Measurements from ENCODE around the gene AACS. TPM values are rescaled to one million over a fixed set of nuclear protein-coding genes. Genes with fewer than 3 reads are reported as not detected.

Gene AACS
- total and polyA plus RNA-seq, 10 of the 15 experiments (the other 5 are each of a cell fraction or from before 2014, with no cell fraction given): 10.1 to 34.0 (median 21.1) TPM

GRCh38 chr12:125068391-125068790, 3.2 kb downstream of the AACS start:
- no TSS peak for BruUV-seq (replicated peaks)
- ChIA-PET POLR2A (no interaction called here), SMC1A (ENCODE audit: uncharacterized antibody, unreplicated experiment) (no interaction called here), RAD21 (ENCODE audit: unreplicated experiment) (no interaction called here), CTCF (no interaction called here)
- peaks cover 16% of the 10 kb centered on the region for H3K79me2 ChIP-seq (ENCODE audit: control insufficient read depth, insufficient read depth, low read length)
- no peaks in the 10 kb centered on the region for H3K9me3 ChIP-seq (replicated peaks; ENCODE audit: control insufficient read depth, insufficient read depth, low read length)
- H3K27ac ChIP-seq (ENCODE audit: control insufficient read depth, insufficient read depth): no peak overlapping the region
- H2AFZ ChIP-seq (ENCODE audit: control insufficient read depth, low read depth, low read length): no peak overlapping the region
- no peaks in the 10 kb centered on the region; the same call in 1 of the 2 replicates for H3K4me1 ChIP-seq (ENCODE audit: control insufficient read depth, insufficient read depth, low read length)
- in situ Hi-C loops (cut with MboI) (no loop called here), intact Hi-C loops (cut with micrococcal nuclease; ENCODE audit: unreplicated experiment) (no loop called here)
- no peak overlapping the region for H3K4me3 ChIP-seq
- no peak for FAIRE-seq
- H3K9ac ChIP-seq (ENCODE audit: control insufficient read depth, insufficient read depth, low read length): no peak overlapping the region
- peaks cover 0 to 3% of the 10 kb centered on the region in 2 experiments; a peak in 1 of 4 replicates for H3K36me3 ChIP-seq (ENCODE audit: control insufficient read depth in 2 of 2, insufficient read depth in 2 of 2, low read length in 1 of 2)
- H3K4me2 ChIP-seq (ENCODE audit: control insufficient read depth, insufficient read depth): no peak overlapping the region
- no peak for ATAC-seq
- WGBS (ENCODE audit: insufficient coverage, insufficient replicate concordance, low lambda C conversion rate, missing lambda C conversion rate): 92% methylated on average over 6 of the region's 6 CpGs
- DNase-seq (ENCODE audit: low read depth, low spot score): no peak
- no peaks in the 10 kb centered on the region for H4K20me1 ChIP-seq (ENCODE audit: control insufficient read depth, insufficient read depth)
- H3K27me3 ChIP-seq (replicated peaks in 1 of 2; ENCODE audit: control insufficient read depth in 2 of 2, insufficient read depth in 2 of 2, low read length in 1 of 2): peaks cover 0 to under 1% of the 10 kb centered on the region in 2 experiments; a peak in 1 of 4 replicates
- TF ChIP-seq CBX5 (IDR thresholded peaks at IDR 0.05; ENCODE audit: low read depth): no peak
- no peak for TF ChIP-seq PBX3 (IDR thresholded peaks at IDR 0.05; ENCODE audit: insufficient replicate concordance, low read depth, low read length)
- TF ChIP-seq ZNF622 (IDR thresholded peaks at IDR 0.05): no peak
- TF ChIP-seq SMARCA5 (IDR thresholded peaks at IDR 0.05): no peak
- TF ChIP-seq, protein P1, sequence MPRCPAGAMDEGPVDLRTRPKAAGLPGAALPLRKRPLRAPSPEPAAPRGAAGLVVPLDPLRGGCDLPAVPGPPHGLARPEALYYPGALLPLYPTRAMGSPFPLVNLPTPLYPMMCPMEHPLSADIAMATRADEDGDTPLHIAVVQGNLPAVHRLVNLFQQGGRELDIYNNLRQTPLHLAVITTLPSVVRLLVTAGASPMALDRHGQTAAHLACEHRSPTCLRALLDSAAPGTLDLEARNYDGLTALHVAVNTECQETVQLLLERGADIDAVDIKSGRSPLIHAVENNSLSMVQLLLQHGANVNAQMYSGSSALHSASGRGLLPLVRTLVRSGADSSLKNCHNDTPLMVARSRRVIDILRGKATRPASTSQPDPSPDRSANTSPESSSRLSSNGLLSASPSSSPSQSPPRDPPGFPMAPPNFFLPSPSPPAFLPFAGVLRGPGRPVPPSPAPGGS (IDR thresholded peaks at IDR 0.05; ENCODE audit: borderline replicate concordance, insufficient read depth, low read depth, low read length, poor library complexity, severe bottlenecking): no peak
- TF ChIP-seq USF2 (IDR thresholded peaks at IDR 0.05; ENCODE audit: borderline replicate concordance, low read depth, low read length): no peak
- no peak for TF ChIP-seq SMAD1 (IDR thresholded peaks at IDR 0.05; ENCODE audit: low read depth, partially characterized antibody)
- TF ChIP-seq BMI1 (IDR thresholded peaks at IDR 0.05; ENCODE audit: borderline replicate concordance): no peak
- no peak for TF ChIP-seq POU2F2 (IDR thresholded peaks at IDR 0.05; ENCODE audit: borderline replicate concordance, low read depth, low read length)
- no peak for TF ChIP-seq BACH1 (IDR thresholded peaks at IDR 0.05; ENCODE audit: borderline replicate concordance)
- TF ChIP-seq, protein P2, sequence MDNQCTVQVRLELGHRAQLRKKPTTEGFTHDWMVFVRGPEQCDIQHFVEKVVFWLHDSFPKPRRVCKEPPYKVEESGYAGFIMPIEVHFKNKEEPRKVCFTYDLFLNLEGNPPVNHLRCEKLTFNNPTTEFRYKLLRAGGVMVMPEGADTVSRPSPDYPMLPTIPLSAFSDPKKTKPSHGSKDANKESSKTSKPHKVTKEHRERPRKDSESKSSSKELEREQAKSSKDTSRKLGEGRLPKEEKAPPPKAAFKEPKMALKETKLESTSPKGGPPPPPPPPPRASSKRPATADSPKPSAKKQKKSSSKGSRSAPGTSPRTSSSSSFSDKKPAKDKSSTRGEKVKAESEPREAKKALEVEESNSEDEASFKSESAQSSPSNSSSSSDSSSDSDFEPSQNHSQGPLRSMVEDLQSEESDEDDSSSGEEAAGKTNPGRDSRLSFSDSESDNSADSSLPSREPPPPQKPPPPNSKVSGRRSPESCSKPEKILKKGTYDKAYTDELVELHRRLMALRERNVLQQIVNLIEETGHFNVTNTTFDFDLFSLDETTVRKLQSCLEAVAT (IDR thresholded peaks at IDR 0.05): no peak
- no peak for TF ChIP-seq ESRRA (IDR thresholded peaks at IDR 0.05; ENCODE audit: low read length)
- TF ChIP-seq JUNB (IDR thresholded peaks at IDR 0.05): no peak
- no peak for TF ChIP-seq TAF1 (IDR thresholded peaks at IDR 0.05; ENCODE audit: borderline replicate concordance, low read depth, low read length)
- TF ChIP-seq WRNIP1 (IDR thresholded peaks at IDR 0.05; ENCODE audit: borderline replicate concordance, low read depth, low read length): no peak
- TF ChIP-seq SMC3 (IDR thresholded peaks at IDR 0.05; ENCODE audit: borderline replicate concordance, low read length): no peak
- no peak for TF ChIP-seq EZH2 (IDR thresholded peaks at IDR 0.05; ENCODE audit: borderline replicate concordance, control insufficient read depth, low read depth, low read length)
- TF ChIP-seq, protein P3, sequence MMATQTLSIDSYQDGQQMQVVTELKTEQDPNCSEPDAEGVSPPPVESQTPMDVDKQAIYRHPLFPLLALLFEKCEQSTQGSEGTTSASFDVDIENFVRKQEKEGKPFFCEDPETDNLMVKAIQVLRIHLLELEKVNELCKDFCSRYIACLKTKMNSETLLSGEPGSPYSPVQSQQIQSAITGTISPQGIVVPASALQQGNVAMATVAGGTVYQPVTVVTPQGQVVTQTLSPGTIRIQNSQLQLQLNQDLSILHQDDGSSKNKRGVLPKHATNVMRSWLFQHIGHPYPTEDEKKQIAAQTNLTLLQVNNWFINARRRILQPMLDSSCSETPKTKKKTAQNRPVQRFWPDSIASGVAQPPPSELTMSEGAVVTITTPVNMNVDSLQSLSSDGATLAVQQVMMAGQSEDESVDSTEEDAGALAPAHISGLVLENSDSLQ (IDR thresholded peaks at IDR 0.05): no peak
